Measurements from ENCODE around the gene GAB1. TPM values are rescaled to one million over a fixed set of nuclear protein-coding genes. Genes with fewer than 3 reads are reported as not detected.

Gene GAB1
- total RNA-seq, 2 donors from 2014 or later, result 48.9 to 81.2 TPM

- Histone ChIP-seq H3K27me3 (no peaks in the 10 kb centered on the region), H3K4me1 (no peaks in the 10 kb centered on the region), H3K9ac (ENCODE audit: low read depth in 2 of 2, low read length in 2 of 2) (no peak overlapping the region), H3K36me3 (no peaks in the 10 kb centered on the region), H3K4me3 (no peak overlapping the region), H3K27ac (no peak overlapping the region), H3K9me3 (no peaks in the 10 kb centered on the region)
- peak; percentile 44 for TF ChIP-seq CTCF (IDR thresholded peaks at IDR 0.05)
- no peak for DNase-seq
- intact Hi-C loops (cut with DNase I), result loop anchor here (5.0 kb wide), 1 partner anchor 281 kb away; no protein-coding TSS in a partner anchor
Measured at GRCh38 chr4:143482840-143483239, 146.2 kb downstream of the GAB1 start.

- Histone ChIP-seq H3K27ac (no peak overlapping the region), H3K9me3 (no peaks in the 10 kb centered on the region), H3K4me3 (no peak overlapping the region), H3K27me3 (no peaks in the 10 kb centered on the region), H3K4me1 (no peaks in the 10 kb centered on the region), H3K36me3 (no peaks in the 10 kb centered on the region), H3K9ac (ENCODE audit: low read depth in 2 of 2, low read length in 2 of 2) (no peak overlapping the region)
- no peak for DNase-seq
- intact Hi-C loops (cut with DNase I), result no loop called here
- TF ChIP-seq CTCF (IDR thresholded peaks at IDR 0.05), result no peak
Measured at GRCh38 chr4:143486314-143486713, 149.6 kb downstream of the GAB1 start.

GRCh38 chr4:143488687-143489086 is 152.0 kb downstream of the GAB1 start:
- intact Hi-C loops (cut with DNase I), result no loop called here

GRCh38 chr4:143489106-143489505 is 152.4 kb downstream of the GAB1 start:
- no peak overlapping the region for H3K27ac ChIP-seq
- TF ChIP-seq CTCF (IDR thresholded peaks at IDR 0.05), result no peak
- no peak overlapping the region for H3K4me3 ChIP-seq
- intact Hi-C loops (cut with DNase I), result no loop called here
- no peaks in the 10 kb centered on the region for H3K27me3 ChIP-seq
- no peak for DNase-seq
- no peaks in the 10 kb centered on the region for H3K4me1 ChIP-seq
- H3K9ac ChIP-seq (ENCODE audit: low read depth in 2 of 2, low read length in 2 of 2), result no peak overlapping the region
- no peaks in the 10 kb centered on the region for H3K9me3 ChIP-seq
- H3K36me3 ChIP-seq, result no peaks in the 10 kb centered on the region

More at GRCh38 chr4:143488687-143489086, 152.0 kb downstream of the GAB1 start:
- no peaks in the 10 kb centered on the region for H3K36me3 ChIP-seq
- H3K27me3 ChIP-seq, result no peaks in the 10 kb centered on the region
- no peak for DNase-seq
- TF ChIP-seq CTCF (IDR thresholded peaks at IDR 0.05), result no peak
- no peak overlapping the region for H3K27ac ChIP-seq
- no peaks in the 10 kb centered on the region for H3K4me1 ChIP-seq
- H3K4me3 ChIP-seq, result no peak overlapping the region
- H3K9me3 ChIP-seq, result no peaks in the 10 kb centered on the region
- no peak overlapping the region for H3K9ac ChIP-seq (ENCODE audit: low read depth in 2 of 2, low read length in 2 of 2)

- no peak overlapping the region for H3K9ac ChIP-seq (ENCODE audit: low read depth in 2 of 2, low read length in 2 of 2)
- no peak overlapping the region for H3K4me3 ChIP-seq
- TF ChIP-seq CTCF (IDR thresholded peaks at IDR 0.05), result no peak
- H3K36me3 ChIP-seq, result no peaks in the 10 kb centered on the region
- intact Hi-C loops (cut with DNase I), result no loop called here
- DNase-seq, result no peak
- H3K9me3 ChIP-seq, result no peaks in the 10 kb centered on the region
- no peaks in the 10 kb centered on the region for H3K27me3 ChIP-seq
- H3K27ac ChIP-seq, result no peak overlapping the region
- H3K4me1 ChIP-seq, result no peaks in the 10 kb centered on the region
Measured at GRCh38 chr4:143498021-143498420, 161.3 kb downstream of the GAB1 start.

GRCh38 chr4:143502231-143502630 is 165.6 kb downstream of the GAB1 start:
- no peaks in the 10 kb centered on the region for H3K4me1 ChIP-seq
- intact Hi-C loops (cut with DNase I), result no loop called here
- DNase-seq, result no peak
- no peak for TF ChIP-seq CTCF (IDR thresholded peaks at IDR 0.05)
- no peak overlapping the region for H3K27ac ChIP-seq
- no peak overlapping the region for H3K9ac ChIP-seq (ENCODE audit: low read depth in 2 of 2, low read length in 2 of 2)
- H3K9me3 ChIP-seq, result no peaks in the 10 kb centered on the region
- no peaks in the 10 kb centered on the region for H3K27me3 ChIP-seq
- no peaks in the 10 kb centered on the region for H3K36me3 ChIP-seq
- H3K4me3 ChIP-seq, result no peak overlapping the region

Measured in colonic mucosa (tissue), 4 donors.